Tibial artery (tissue), 4 donors: Measurements from ENCODE around the gene GPC2.

ENCODE experiments used
- DNase-seq, 2 donors: peaks; one replicate each; pipeline ENCODE4 v3.0.0-alpha.2; 2019
- H3K27ac ChIP-seq, 2 donors: fragments of 200-600 bp; sonication (generic) in 1 of 2; 1 replicate in 1 of 2; 2 replicates in 1 of 2; pipeline ENCODE4 v1.5.1; 2018 to 2019; ENCODE audit warnings: mild to moderate bottlenecking in 1 of 2
- H3K27me3 ChIP-seq, 2 donors: fragments of 200-600 bp; sonication (generic) in 1 of 2; one replicate each; pipeline versions ENCODE4 v1.5.1 to v1.6.0; 2016 to 2019
- H3K36me3 ChIP-seq, 3 donors: fragments of 200-600 bp; sonication (generic) in 2 of 3; one replicate each; pipeline ENCODE4 v1.5.1; 2016 to 2019; ENCODE audit warnings: mild to moderate bottlenecking in 2 of 3
- H3K4me1 ChIP-seq, 4 donors: fragments of 200-600 bp; sonication (generic) in 2 of 4; 1 replicate in 3 of 4; 2 replicates in 1 of 4; pipeline ENCODE4 v1.5.1; 2016 to 2019
- H3K4me3 ChIP-seq, 2 donors: fragments of 200-600 bp; sonication (generic) in 1 of 2; 1 replicate in 1 of 2; 2 replicates in 1 of 2; pipeline ENCODE4 v1.5.1; 2018 to 2019; ENCODE audit warnings: mild to moderate bottlenecking in 2 of 2
- H3K9me3 ChIP-seq, 3 donors: fragments of 200-600 bp; sonication (generic) in 1 of 3; one replicate each; pipeline ENCODE4 v1.5.1; 2016 to 2019
- CTCF ChIP-seq, 2 experiments: fragments of 200-600 bp in 1 of 2; fragments of 450-650 bp in 1 of 2; IDR thresholded peaks; one replicate each; pipeline ENCODE4 v1.5.1; 2017 to 2019; ENCODE audit warnings: antibody characterized with exemption in 2 of 2, mild to moderate bottlenecking in 1 of 2, moderate library complexity in 1 of 2
- intact Hi-C: fragments of 100-400 bp; cut with DNase I; formaldehyde crosslinking; loops from one replicate; pipeline ENCODE4 v1.15.0; 2023; ENCODE audit warnings: low total_unique reads

The GPC2 gene

DNA sequence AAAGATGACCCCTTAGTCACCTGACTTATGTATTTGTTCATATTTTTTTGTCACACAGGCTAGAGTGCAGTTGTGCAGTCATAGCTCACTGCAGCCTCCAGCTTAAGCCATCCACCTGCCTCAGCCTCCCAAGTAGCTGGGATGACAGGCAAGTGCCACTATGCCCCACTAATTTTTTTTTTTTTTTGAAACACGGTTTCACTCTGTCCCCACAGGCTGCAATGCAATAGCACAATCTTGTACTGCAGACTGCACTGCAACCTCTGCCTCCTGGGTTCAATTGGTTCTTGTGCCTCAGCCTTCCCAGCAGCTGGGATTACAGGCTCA is 48.6 kb downstream of the GPC2 start:
- Histone ChIP-seq H3K27ac (peak overlapping the region in 1 of 2 donors; percentile 87), H3K36me3 (peaks cover 0 to 11% (median 2%) of the 10 kb centered on the region in 3 donors), H3K4me1 (peaks cover 0 to 31% (median 15%) of the 10 kb centered on the region in 4 donors), H3K4me3 (peak overlapping the region in 1 of 2 donors; percentile 88), H3K9me3 (no peaks in the 10 kb centered on the region), H3K27me3 (no peaks in the 10 kb centered on the region)
- no peak for TF ChIP-seq CTCF (IDR thresholded peaks at IDR 0.05)
- DNase-seq: no peak
- intact Hi-C loops: no loop called here

- Histone ChIP-seq H3K4me1 (peaks cover 0 to 31% (median 15%) of the 10 kb centered on the region in 4 donors), H3K27ac (peak overlapping the region; percentile 82 to 87), H3K9me3 (no peaks in the 10 kb centered on the region), H3K4me3 (peak overlapping the region; percentile 68 to 88), H3K36me3 (peaks cover 0 to 16% (median 4%) of the 10 kb centered on the region in 3 donors), H3K27me3 (no peaks in the 10 kb centered on the region)
- intact Hi-C loops: loop anchor here (2.0 kb wide), 1 partner anchor 27 kb away; the partner anchor contains the start of genes AP4M1 and MCM7
- no peak for TF ChIP-seq CTCF (IDR thresholded peaks at IDR 0.05)
- DNase-seq: no peak
These were observed 49.1 kb downstream of the GPC2 start for GRCh38 chr7:100127866-100128636.

DNA sequence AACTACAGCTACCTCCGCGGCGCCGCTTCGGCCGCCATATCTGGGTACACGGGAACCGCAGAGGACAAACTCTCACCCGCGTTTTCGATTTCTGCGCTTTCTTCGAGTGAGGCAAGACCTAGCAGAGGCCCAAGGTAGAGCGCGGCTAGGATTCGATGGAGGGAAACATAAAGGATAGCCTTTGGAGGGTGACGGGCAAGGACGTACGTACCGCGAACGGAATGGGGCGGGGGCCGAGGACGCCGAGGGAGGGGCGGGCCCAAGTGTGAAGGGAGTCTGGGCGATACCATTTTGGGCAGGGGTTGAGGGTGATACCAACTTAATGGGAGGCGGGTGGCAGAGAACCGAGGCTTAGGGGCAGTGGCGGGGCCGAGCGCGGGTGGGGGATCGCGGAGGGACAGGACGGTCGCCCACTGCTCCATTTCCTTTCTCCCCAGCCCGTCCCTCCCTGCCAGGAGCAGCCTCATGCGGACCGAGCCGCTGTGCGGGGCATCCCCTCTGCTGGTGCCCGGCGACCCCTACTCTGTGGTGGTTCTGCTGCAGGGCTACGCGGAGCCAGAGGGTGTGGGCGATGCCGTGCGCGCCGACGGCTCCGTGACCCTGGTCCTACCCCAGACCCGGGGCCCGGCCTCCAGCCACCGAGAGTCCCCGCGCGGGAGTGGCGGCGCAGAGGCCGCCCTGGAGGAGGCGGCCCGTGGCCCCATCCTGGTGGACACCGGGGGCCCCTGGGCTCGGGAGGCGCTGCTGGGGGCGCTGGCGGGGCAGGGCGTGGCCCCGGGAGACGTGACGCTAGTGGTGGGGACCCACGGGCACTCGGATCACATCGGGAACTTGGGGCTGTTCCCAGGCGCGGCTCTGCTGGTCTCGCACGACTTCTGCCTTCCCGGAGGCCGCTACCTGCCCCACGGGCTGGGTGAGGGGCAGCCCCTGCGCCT is 50.0 kb downstream of the GPC2 start, which contains the start of gene MBLAC1:
MBLAC1 (plus strand) TSS at position 37 of the 935 bp plus-strand sequence; CDS start at position 466, 429 bp downstream.
- H3K27ac ChIP-seq: peak within 1 kb of the TSS; percentile 82 to 87
- H3K27me3 ChIP-seq: no peaks in the 10 kb centered on the region
- H3K4me3 ChIP-seq: peak within 1 kb of the TSS; percentile 68 to 88
- peaks cover 0 to 25% (median 4%) of the 10 kb centered on the region in 3 donors for H3K36me3 ChIP-seq
- intact Hi-C loops: loop anchor here (2.0 kb wide), 1 partner anchor 26 kb away; the partner anchor contains the start of genes AP4M1 and MCM7
- H3K4me1 ChIP-seq: peaks cover 0 to 34% (median 15%) of the 10 kb centered on the region in 4 donors
- peak; percentile 86 to 93 for DNase-seq
- no peaks in the 10 kb centered on the region for H3K9me3 ChIP-seq
- peak in 1 of 2 experiments; percentile 2 for TF ChIP-seq CTCF (IDR thresholded peaks at IDR 0.05)

DNA sequence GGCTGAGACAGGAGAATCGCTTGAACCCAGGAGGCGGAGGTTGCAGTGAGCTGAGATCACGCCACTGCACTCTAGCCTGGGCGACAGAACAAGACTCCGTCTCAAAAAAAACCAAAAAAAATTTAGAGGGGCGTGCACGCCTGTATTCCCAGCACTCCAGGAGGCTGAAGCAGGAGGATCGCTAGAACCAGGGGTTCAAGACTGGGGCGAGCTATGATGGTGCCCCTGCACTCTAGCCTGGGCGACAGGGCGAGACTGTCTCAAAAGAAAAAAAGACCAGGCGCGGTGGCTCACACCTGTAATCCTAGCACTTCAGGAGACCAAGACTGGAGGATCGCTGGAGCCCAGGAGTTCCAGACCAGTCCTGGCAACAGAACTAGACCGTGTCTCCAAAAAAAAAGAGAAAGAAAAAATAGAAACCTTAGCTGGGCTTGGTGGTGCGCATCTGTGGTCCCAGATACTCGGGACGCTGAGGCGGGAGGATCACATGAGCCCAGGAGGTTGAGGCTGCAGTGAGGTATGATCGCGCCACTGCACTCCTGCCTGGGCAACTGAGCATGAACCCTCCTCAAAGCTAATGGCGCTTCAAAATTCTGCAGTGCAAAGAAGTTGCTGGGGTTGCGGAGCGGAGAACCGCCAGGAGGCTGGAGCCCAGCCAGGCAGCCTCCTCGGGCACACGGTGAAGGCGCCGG is 50.8 kb downstream of the GPC2 start:
- Histone ChIP-seq H3K27ac (peak overlapping the region; percentile 82 to 87), H3K27me3 (no peaks in the 10 kb centered on the region), H3K4me1 (peaks cover 0 to 35% (median 14%) of the 10 kb centered on the region in 4 donors), H3K36me3 (peaks cover 0 to 27% (median 4%) of the 10 kb centered on the region in 3 donors), H3K4me3 (peak overlapping the region; percentile 68 to 88), H3K9me3 (no peaks in the 10 kb centered on the region)
- intact Hi-C loops: loop anchor here (2.0 kb wide), 1 partner anchor 26 kb away; the partner anchor contains the start of genes AP4M1 and MCM7
- peak in 1 of 2 experiments; percentile 16 for TF ChIP-seq CTCF (IDR thresholded peaks at IDR 0.05)
- DNase-seq: no peak
